GM19239 (cell line): ENCODE measurements around the gene AP1S2.
"Not testable (repeated sequence)": the region's sequence is repeated elsewhere in the genome, so short reads cannot be mapped to it uniquely, and the experiment has no call there.

Source experiments
- DNase-seq: peaks from one replicate; pipeline ENCODE4 v3.0.0; 2011; ENCODE audit warnings: low spot score; ENCODE audit not compliant: insufficient read length
- FAIRE-seq: peaks from 2 replicates; lab custom pipeline; 2011; peaks lifted over from hg19 to GRCh38; lab: Jason Lieb, UNC

The AP1S2 gene

DNA sequence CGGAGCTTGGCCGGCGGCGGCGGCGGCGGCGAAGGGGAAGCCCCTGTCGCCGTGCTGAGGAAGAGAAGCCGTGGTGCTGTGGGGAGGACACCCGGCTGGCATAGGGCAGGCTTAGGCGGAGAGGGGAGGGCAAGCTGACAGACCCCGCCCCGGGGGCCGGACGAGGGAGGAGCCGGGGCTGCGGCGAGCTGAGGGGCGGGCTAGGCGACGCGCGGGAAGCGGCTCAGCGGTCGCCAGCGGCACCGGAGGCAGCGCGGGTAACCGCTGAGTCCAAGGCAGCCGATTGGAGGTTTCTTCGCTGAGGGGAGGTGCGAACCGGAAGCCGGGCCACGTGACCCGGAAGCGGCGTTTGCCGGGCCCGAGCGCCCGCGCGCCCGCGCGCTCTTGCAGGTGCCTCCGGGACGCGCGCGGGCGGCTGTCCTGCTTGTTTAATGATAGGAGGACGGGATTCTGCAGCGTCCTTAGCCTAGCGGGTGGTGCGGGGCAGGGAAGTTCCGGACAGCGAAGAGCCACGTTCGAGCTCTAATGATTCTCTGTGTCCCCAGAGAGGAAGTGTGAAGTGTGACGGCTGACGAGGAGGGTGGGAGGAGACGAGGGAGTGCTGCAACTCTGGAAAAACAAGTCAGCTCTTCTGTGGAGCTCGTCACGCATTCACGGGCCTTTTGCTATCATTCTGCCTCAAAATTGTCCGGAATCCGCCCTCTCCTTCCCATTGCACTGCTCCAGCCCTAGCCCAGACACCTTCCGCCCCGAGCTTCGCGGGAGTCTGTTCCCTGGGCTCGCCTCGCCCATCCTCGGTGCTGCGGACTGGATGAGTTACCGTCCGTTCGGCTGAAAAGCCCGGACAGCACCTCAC, at the start of gene AP1S2:
Gene AP1S2, minus strand, starts transcription at position 102 of the 856 bp plus-strand sequence. CDS start 2,289 bp downstream, outside the sequence.
- FAIRE-seq (peak; percentile 99), DNase-seq (peak; percentile 46)

DNA sequence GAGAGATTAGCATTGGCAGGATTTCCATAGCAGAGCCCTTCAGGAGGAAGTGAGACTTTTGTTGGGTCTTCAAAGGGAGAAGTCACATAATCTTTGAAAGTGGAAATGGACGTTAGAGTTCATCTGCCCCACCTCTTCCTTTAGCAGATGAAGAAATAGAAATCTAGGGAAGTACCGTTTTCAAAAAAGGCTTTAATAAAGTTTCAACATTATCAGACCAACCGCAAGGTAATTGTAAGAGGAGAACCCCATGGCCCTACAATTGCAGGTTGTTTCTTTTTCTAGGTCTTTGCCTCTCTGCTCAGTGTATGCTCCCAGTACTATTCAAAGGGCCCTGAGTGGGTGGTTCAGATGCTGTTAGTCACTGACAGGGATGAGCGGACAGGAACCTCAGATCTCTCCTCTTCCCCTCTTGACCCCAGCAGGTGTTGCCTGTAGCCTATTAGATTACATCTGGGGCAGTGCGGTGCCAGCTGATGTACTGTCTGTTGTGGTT, 48.6 kb upstream of the AP1S2 start:
- DNase-seq (no peak), FAIRE-seq (peak; percentile 97)

DNA sequence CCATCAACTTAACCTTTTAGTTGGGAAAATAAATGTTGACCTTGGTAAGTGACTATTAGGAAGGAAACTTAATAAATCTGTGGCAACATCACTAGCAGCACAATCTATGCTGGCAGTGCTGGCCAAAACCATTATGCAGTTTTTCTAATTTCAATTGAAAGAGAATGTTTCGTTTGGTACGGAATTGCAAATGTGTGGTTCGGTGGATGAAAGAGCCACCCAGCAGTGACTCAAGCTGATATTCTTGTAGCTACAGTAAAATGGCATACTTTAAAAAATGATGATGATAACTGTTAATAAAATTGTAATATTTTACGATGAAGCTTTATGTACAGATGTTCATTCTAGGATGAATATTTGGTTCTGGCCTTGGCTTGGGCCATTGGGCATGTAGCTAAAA, 40.7 kb upstream of the AP1S2 start:
- FAIRE-seq, result no peak
- no peak for DNase-seq

DNA sequence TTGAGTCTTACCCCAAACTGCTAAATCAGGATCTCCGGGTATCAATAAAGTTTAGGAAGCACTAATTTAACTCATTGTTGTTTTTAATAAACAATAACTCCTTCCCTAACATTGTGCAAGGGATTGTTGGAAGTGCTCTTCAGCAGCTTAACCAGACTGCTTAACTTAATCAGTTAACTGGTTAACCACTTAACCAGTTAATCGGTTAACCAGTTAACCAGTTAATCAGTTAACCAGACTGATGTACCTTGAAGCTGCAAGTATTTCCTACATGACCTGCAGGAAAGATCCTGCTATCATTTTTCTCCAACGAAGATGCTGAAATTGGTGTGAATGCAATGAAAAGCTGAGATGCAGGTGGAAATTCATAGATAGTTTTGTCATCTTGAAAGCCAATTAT, 40.1 kb upstream of the AP1S2 start:
- FAIRE-seq, result no peak
- no peak for DNase-seq

DNA sequence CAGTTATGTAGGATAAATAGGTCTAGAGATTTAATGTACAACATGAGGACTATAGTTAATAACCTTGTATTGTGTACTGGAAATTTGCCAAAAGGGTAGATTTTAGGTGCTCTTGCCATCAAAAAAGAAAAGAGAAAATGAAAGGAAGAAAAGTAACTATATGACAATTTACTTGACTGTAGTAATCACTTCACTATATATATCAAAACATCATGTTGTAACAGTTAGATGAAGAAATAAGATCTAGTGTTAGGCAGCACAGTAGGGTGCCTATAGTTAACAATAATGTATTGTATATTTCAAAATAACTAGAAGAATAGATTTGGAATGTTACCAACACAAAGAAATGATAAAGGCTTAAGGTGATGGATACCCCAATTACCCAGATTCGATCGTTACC, 35.9 kb upstream of the AP1S2 start:
- FAIRE-seq, result peak; percentile 51
- no peak for DNase-seq

DNA sequence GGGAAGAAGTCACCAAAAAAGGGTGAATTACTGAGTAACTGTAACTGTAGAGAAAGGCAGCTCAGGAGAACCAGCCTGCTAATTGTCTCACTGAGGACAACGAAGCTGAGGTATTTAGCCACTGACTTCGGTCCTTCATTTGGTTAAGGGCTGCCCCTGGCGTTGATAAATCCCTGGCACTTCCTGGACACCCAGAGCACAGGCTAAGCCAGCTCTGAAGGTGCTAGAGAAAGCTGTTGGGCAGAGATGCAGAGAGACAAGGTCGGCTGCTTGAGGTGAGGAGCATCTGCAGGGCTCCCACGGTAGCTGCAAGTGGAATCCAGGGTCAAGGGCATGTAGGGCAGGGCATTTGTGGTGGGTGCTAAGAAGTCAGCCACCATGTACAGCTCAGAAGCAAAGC, 33.4 kb upstream of the AP1S2 start:
- no peak for DNase-seq
- FAIRE-seq, result peak; percentile 55

DNA sequence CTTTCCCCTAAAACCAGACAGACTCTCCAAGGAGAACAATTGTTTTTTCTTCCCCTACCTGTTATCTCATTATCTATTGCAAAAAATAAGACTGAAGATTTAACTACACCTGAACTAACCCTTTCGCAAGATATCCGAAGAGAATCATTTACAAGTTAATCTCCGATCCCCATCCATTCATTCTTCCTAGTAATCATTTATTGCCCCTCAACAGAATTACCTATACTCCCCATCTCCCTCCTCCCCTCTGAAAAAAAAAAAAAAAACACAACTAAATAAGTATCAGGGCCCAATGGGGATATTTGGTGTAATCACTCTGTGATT, 28.9 kb upstream of the AP1S2 start:
- FAIRE-seq (peak; percentile 40), DNase-seq (no peak)

DNA sequence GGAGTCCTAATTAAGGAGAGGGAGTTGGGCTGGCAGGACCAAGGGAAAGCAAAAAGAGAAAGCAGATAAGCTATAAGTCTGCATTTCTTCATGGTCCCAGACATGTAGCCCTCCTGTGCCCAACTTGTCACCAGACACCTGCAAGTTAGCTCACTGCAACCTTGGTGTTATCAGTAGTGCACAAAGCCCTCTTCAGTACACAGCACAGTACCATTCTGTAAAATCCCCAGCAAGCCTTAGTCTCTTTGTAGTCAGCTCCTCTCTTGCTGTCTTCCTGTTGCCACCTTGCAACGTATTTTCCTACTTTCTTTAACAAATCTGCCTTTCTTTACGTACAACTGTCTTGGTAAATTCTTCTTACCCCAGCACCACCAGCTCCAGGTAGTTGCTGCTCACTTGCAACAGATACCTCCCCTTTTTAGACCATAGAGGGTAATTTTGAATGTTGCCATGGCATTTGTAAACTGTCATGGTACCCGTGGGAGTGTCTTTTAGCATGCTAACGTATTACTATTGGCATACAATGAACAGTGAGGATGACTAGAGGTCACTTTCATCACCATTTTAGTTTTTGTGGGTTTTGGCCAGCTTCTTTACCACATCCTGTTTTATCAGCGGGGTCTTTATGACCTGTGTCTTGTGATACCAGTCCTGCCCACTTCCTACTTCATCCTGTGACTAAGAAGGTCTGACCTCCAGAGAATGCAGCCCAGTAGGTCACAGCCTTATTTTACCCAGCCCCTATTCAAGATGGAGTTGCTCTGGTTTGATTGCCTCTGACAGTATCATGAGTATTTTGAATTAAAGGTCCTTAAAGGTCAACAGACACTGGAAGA, 28.3 kb upstream of the AP1S2 start:
- DNase-seq, result no peak
- peak; percentile 86 for FAIRE-seq

DNA sequence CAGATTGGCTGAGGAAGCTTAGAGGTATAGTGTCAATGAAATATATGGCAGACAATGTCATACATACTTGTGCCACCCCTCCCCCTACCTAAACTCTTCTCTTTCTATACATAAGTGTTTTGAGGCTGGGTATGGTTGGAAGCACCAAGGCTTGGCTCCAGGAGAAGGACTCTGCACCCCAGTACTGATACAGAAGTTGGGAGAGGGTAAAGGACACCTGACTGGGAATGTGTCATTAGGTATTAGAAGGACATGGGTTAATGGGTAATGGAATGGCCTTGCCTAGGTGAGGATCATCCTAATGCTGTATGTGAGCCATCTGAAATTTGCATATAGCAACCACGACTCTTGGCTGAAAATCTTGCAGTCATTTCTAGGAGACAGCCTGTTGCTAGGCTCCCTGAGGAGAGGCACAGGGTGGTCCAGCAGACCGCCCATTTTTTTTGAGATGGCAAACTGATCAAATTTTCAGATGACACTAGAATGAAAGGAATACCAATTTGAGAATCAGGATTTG, 26.8 kb upstream of the AP1S2 start:
- DNase-seq (no peak), FAIRE-seq (peak; percentile 23)

DNA sequence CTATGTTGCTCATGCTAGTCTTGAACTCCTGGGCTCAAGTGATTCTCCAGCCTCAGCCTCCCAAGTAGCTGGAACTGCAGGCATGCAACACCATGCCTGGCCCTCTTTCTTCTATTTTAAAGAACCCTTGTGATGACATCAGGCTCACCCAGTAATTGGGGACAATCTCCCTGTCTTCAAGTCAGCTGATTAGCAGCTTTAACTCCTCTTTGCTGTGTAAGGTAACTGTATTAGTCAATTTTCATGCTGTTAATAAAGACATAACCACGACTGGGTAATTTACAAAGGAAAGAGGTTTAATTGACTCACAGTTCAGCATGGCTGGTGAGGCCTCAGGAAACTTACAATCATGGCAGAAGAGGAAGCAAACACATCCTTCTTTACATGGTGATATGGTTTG, 23.3 kb upstream of the AP1S2 start:
- FAIRE-seq, DNase-seq: not testable (repeated sequence)

DNA sequence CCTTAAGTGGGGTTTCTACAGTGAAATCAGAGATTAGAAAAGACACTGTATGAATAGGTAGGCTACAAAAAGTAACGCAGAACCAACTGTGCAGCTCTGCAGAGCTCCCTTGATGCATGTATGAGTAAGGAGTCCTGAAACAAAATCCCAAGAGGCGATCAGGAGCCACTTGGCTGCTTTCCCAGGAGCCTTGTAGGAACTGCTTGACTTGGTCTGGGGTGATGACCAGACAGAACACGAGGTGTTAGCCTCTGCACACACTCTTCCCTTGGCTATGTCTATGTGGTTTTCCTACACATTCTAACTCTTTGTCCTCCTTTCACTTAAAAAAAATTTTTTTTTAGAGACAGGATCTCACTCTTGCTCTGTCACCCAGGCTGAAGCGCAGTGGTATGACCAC, 22.8 kb upstream of the AP1S2 start:
- no peak for FAIRE-seq
- DNase-seq, result no peak

DNA sequence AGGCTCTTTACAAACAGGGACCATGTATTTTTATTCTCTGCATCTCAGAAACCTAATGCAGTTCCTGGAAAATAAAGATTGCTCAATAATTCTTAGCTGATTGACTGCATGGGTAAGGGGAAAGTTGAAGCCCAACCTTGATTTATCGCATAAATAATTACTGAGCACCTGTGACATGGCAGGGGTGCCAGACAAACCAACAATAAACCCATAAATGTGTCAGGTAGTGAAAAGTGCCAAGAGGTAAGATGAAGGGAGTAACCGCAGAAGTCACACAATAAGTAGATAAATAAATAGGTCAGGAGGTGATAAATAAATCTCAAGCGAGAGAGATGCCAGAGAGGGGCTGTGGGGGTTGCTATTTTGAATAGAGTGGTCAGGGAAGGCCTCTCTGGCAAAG, 20.1 kb upstream of the AP1S2 start:
- no peak for DNase-seq
- no peak for FAIRE-seq

DNA sequence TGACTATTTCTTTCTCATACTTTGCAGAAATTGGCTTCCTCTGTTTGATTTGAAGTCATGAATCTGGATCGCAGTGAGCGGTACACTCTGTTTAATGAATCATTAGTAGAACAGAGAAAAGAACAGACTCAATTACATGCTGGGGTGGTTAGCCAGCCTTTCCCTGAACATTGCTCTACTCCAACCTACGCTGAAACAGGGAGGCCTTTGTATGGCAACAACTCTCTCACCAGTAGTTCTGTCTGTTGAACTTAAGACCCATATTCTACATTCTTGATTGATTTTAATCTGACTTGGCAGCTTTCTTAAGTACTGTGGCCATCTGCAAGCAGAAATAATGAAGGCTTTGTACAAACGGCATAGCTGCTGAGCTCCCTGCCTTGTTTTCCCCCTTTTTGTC, 19.0 kb upstream of the AP1S2 start:
- DNase-seq (no peak), FAIRE-seq (no peak)

DNA sequence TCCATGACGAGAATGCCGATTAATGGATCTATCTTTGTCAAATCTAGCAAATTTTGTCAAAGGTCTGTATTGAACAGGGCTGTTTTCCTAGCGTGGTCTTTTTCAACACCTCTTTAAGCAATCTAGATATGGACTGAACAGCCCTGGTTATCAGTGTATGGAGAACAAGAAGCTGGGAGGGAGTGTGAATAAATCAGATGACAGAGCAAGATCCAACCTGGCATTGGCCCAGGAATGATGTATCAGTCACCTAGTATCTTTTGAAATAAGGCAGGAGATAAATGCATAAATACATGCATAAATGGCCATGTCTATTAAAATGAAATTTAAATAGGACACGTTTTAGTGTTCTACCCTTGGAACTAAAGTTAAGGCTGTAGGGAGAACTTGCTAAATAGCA, 15.7 kb upstream of the AP1S2 start:
- DNase-seq (no peak), FAIRE-seq (no peak)

DNA sequence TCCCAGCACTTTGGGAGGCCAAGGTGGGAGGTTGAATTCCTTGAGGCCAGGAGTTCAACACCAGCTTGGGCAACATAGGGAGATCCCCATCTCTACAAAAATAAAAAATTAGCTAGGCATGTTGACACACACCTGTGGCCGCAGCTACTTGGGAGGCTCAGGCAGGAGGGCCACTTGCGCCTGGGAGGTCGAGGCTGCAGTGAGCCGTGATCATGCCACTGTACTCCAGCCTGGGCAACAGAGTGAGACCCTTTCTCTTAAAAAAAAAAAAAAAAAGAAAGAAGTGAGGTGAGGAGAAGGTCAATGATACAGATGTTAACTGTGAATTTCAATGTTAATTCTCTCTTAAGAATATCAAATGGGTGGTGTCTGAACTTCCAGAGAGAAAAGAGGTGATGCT, 15.1 kb upstream of the AP1S2 start:
- DNase-seq (no peak), FAIRE-seq (no peak)

DNA sequence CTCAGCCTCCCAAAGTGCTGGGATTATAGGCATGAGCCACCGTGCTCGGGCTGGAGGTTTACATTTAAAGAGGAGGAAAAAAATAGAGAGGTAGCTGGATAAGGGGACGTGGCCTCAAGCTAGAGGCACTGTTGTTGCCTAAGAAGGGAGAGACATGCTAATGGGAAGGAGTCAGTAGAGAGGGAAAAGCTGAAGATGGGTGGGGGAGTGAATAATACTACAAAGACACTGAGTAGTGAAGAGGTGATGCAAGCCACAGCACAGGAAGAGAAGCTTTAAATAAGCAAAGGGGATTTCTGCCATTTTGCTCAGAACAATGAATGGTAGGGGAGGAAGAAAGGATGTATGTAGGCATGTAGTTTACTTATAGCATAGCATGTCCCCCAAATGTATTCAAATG, 11.5 kb upstream of the AP1S2 start:
- no peak for DNase-seq
- FAIRE-seq, result no peak

DNA sequence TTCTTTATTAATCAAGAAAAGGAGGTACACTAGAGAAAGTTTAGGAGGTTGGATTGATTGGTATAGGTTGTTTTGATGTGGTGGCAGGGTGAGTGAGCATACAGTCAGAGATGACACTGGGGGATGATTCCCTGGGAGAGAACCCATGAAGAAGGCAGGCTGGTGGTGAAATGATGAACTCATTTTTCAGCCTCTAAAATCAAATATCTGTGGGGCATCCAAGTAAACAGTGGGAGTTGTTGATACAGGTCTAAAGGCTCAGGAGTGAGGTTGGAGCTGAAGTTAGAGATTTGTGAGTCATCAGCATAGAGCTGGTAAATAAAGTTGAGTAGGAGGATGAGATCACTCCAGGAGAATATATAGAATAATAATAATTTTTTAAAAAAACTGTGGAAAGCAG, 10.0 kb upstream of the AP1S2 start:
- DNase-seq (no peak), FAIRE-seq (no peak)

DNA sequence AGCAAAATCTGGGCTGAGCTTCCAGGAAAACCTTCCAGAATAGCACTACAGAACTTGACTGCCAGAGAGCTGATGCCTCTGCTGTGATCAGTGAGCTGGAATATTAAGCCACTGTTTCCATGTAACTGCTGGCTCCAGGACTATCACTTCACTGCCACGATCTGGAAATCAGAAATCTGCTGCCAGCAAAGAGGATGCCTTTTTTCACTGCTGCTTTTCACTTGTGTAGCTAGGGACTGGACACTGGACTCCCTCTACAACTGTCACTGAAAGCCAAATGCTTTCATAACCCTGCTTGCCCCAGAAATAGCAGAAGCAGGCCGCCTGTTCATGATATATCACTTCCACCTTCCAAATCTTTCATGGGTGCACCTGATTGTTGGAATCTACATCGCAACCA, 9.4 kb upstream of the AP1S2 start:
- no peak for FAIRE-seq
- DNase-seq, result no peak

DNA sequence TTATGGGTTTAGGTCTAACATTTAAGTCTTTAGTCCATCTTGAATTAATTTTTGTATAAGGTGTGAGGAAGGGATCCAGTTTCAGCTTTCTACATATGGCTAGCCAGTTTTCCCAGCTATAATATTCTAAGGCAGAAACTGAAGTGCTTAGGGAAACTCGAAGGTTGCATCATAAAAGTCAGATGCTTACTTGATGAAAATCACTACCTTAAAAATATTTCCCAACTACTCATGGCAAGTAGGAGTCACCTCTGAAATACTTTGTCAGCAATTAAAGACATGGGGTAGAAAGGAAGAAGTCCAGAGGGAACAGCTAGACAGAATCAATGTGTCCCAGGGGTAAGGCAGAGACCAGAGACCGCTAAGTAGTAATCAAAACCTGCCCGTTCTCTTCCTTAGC, 6.3 kb upstream of the AP1S2 start:
- DNase-seq (no peak), FAIRE-seq (no peak)

DNA sequence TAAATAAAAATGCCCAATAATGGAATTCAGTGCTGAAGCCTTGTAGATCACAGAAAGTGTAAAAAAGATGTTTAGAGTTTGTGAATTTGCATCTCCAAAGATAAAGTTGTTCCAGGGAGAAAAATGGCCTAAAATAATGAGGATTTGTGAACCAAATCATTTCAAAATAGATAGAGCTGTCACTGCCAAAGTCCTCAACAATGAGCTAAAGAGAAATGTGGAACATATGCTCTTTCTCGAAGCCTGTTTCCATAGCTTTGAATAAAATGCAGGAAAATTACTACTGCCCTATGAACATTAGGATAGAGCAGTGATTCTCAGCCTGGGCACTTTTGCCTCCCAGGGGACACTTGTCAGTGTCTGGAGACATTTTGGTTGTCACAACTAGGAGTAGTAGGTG, 3.4 kb upstream of the AP1S2 start:
- FAIRE-seq, result no peak
- DNase-seq, result no peak

DNA sequence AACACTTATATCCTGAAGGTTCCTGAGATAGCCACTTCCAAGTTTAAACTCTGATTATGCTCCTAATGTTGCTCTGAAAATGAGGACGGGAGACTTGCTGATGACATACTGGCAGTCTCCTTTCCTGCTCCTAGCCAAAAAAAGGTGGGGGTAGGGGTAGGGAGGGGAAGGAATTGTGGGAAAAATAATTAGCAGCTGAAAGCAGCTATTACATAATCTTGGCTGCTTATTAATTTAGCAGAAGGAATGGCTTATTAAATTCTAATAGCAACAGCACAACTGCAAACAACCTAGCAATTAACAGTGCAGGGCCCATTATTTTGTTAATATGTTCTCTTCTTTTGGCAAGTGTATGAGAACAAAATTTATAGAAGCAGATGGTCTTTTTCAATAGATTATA, 2.0 kb upstream of the AP1S2 start:
- FAIRE-seq (no peak), DNase-seq (no peak)
